H9 (cell line): Measurements from ENCODE around the gene GP1BA. TPM values are rescaled to one million over a fixed set of nuclear protein-coding genes. Genes with fewer than 3 reads are reported as not detected.

Source experiments
- DNase-seq: peaks from one replicate; pipeline ENCODE4 v3.0.0-alpha.2; 2017
- H2AFZ ChIP-seq: one replicate; pipeline ENCODE4 v1.6.1; 2013; ENCODE audit warnings: mild to moderate bottlenecking, low read length, control low read depth, moderate library complexity
- H2AK5ac ChIP-seq: 2 replicates; pipeline ENCODE4 v1.6.1; 2013; ENCODE audit warnings: low read length, control low read depth, mixed read lengths; ENCODE audit not compliant: insufficient read length
- H2BK120ac ChIP-seq: one replicate; pipeline ENCODE4 v1.6.1; 2013; ENCODE audit warnings: low read depth, mild to moderate bottlenecking, low read length, control low read depth, inconsistent platforms; ENCODE audit not compliant: poor library complexity, severe bottlenecking
- H2BK12ac ChIP-seq: 2 replicates; pipeline ENCODE4 v1.6.1; 2013; ENCODE audit warnings: low read length, control low read depth, mixed read lengths, low read depth; ENCODE audit not compliant: insufficient read length
- H2BK15ac ChIP-seq: 2 replicates; pipeline ENCODE4 v1.6.1; 2013; ENCODE audit warnings: low read depth, low read length, control low read depth
- H2BK20ac ChIP-seq: one replicate; pipeline ENCODE4 v1.6.1; 2013; ENCODE audit warnings: low read depth, mild to moderate bottlenecking, low read length, control low read depth, inconsistent platforms; ENCODE audit not compliant: poor library complexity, severe bottlenecking
- H2BK5ac ChIP-seq: 2 replicates; pipeline ENCODE4 v1.6.1; 2013; ENCODE audit warnings: low read length, control low read depth, mixed read lengths; ENCODE audit not compliant: insufficient read length
- H3K14ac ChIP-seq: 2 replicates; pipeline ENCODE4 v1.6.1; 2013; ENCODE audit warnings: low read length, control low read depth; ENCODE audit not compliant: insufficient read depth
- H3K18ac ChIP-seq: 2 replicates; pipeline ENCODE4 v1.6.1; 2013; ENCODE audit warnings: low read depth, mild to moderate bottlenecking, mixed read lengths, low read length, control low read depth; ENCODE audit not compliant: insufficient read length
- H3K23ac ChIP-seq: 2 replicates; pipeline ENCODE4 v1.6.1; 2013; ENCODE audit warnings: low read length, control low read depth, mixed read lengths, low read depth; ENCODE audit not compliant: insufficient read length
- H3K23me2 ChIP-seq: 2 replicates; pipeline ENCODE4 v1.6.1; 2013; ENCODE audit warnings: low read depth, mild to moderate bottlenecking, mixed read lengths, low read length, control low read depth; ENCODE audit not compliant: insufficient read length, poor library complexity, severe bottlenecking
- H3K27ac ChIP-seq: 2 replicates; pipeline ENCODE4 v1.5.1; 2013; ENCODE audit warnings: low read length, control low read depth, mixed read lengths, low read depth; ENCODE audit not compliant: insufficient read length
- H3K27me3 ChIP-seq: 2 replicates; pipeline ENCODE4 v1.6.1; 2013; ENCODE audit warnings: low read length, control low read depth, inconsistent platforms; ENCODE audit not compliant: insufficient read depth
- H3K4ac ChIP-seq: 2 replicates; pipeline ENCODE4 v1.6.1; 2013; ENCODE audit warnings: low read depth, mild to moderate bottlenecking, control low read depth, inconsistent platforms, low read length, moderate library complexity
- H3K4me1 ChIP-seq: 2 replicates; pipeline ENCODE4 v1.6.1; 2013; ENCODE audit warnings: low read length, control low read depth, inconsistent platforms; ENCODE audit not compliant: insufficient read depth
- H3K4me2 ChIP-seq: 2 replicates; pipeline ENCODE4 v1.6.1; 2013; ENCODE audit warnings: low read length, control low read depth, mixed read lengths; ENCODE audit not compliant: insufficient read length, insufficient read depth
- H3K56ac ChIP-seq: 2 replicates; pipeline ENCODE4 v1.6.1; 2013; ENCODE audit warnings: low read depth, mild to moderate bottlenecking, mixed read lengths, low read length, control low read depth; ENCODE audit not compliant: insufficient read length
- H3K79me1 ChIP-seq: 2 replicates; pipeline ENCODE4 v1.6.1; 2013; ENCODE audit warnings: low read depth, mild to moderate bottlenecking, moderate library complexity, low read length, control low read depth, inconsistent platforms; ENCODE audit not compliant: insufficient read depth, poor library complexity, severe bottlenecking
- H3K79me2 ChIP-seq: 2 replicates; pipeline ENCODE4 v1.6.1; 2013; ENCODE audit warnings: low read length, control low read depth, inconsistent platforms; ENCODE audit not compliant: insufficient read depth
- H3K9ac ChIP-seq: 2 replicates; pipeline ENCODE4 v1.6.1; 2013; ENCODE audit warnings: low read length, control low read depth, mixed read lengths; ENCODE audit not compliant: insufficient read length; ENCODE audit errors: extremely low read depth
- H3K9me3 ChIP-seq: one replicate; pipeline ENCODE4 v1.6.1; 2013; ENCODE audit warnings: low read depth, low read length, inconsistent platforms; ENCODE audit not compliant: control insufficient read depth
- H3T11ph ChIP-seq: one replicate; pipeline ENCODE4 v1.6.1; 2013; ENCODE audit warnings: mild to moderate bottlenecking, low read length, control low read depth, inconsistent platforms
- H4K20me1 ChIP-seq: one replicate; pipeline ENCODE4 v1.6.1; 2013; ENCODE audit not compliant: control insufficient read depth, insufficient read length, insufficient read depth
- H4K5ac ChIP-seq: 2 replicates; pipeline ENCODE4 v1.6.1; 2013; ENCODE audit warnings: low read depth, mild to moderate bottlenecking, mixed read lengths, low read length, control low read depth; ENCODE audit not compliant: insufficient read length
- H4K8ac ChIP-seq: replicated peaks from 2 replicates; pipeline ENCODE4 v1.6.1; 2013; ENCODE audit warnings: low read length, control low read depth, mixed read lengths, low read depth; ENCODE audit not compliant: insufficient read length
- H4K91ac ChIP-seq: 2 replicates; pipeline ENCODE4 v1.6.1; 2013; ENCODE audit warnings: low read depth, mild to moderate bottlenecking, moderate library complexity, mixed read lengths, low read length, control low read depth; ENCODE audit not compliant: insufficient read length
- H3K27ac Mint-ChIP-seq, 3 experiments: 2 replicates in 2 of 3; 3 replicates in 1 of 3; pipeline ENCODE4 v1.8.0; 2020 to 2021; ENCODE audit warnings: mixed read lengths in 3 of 3, mild to moderate bottlenecking in 1 of 3, moderate library complexity in 1 of 3
- H3K27me3 Mint-ChIP-seq: 2 replicates; pipeline ENCODE4 v1.8.0; 2021; ENCODE audit warnings: low read depth, mild to moderate bottlenecking, moderate library complexity, mixed read lengths
- H3K36me3 Mint-ChIP-seq, 3 experiments: 2 replicates in 2 of 3; 3 replicates in 1 of 3; pipeline ENCODE4 v1.8.0; 2020 to 2021; ENCODE audit warnings: low read depth in 3 of 3, mixed read lengths in 3 of 3; ENCODE audit not compliant: insufficient read depth in 1 of 3
- H3K4me1 Mint-ChIP-seq, 2 experiments: 2 replicates each; pipeline ENCODE4 v1.8.0; 2020; ENCODE audit warnings: mixed read lengths in 2 of 2
- H3K4me3 Mint-ChIP-seq, 2 experiments: 2 replicates in 1 of 2; 3 replicates in 1 of 2; pipeline ENCODE4 v1.8.0; 2020 to 2021; ENCODE audit warnings: mild to moderate bottlenecking in 2 of 2, mixed read lengths in 2 of 2, moderate library complexity in 1 of 2
- H3K9me3 Mint-ChIP-seq, 2 experiments: 2 replicates in 1 of 2; 3 replicates in 1 of 2; pipeline ENCODE4 v1.8.0; 2020; ENCODE audit warnings: mild to moderate bottlenecking in 2 of 2, mixed read lengths in 2 of 2, moderate library complexity in 1 of 2
- WGBS: extraction: QIAGEN DNeasy Blood & Tissue Kit; methylation state at CpG from one replicate; pipeline ENCODE4 v1.1.7; 2013; ENCODE audit warnings: missing lambda C conversion rate, low lambda C conversion rate, mixed read lengths; ENCODE audit not compliant: insufficient read length; ENCODE audit errors: extremely low coverage; 5-methylcytosine and 5-hydroxymethylcytosine counted together
- total RNA-seq: library from RNA; stranded (reverse); gene quantifications from 2 replicates; pipeline ENCODE4 v1.2.1, GENCODE V29; 2021
- TF ChIP-seq, protein P1 (sequence below): fragments of 200-600 bp; sonication (generic); conservative IDR thresholded peaks from 3 replicates; pipeline ENCODE4 v1.8.0; 2021; ENCODE audit warnings: antibody characterized with exemption, mild to moderate bottlenecking

Gene GP1BA
- total RNA-seq, 1 experiment from 2014 or later = not detected

DNA sequence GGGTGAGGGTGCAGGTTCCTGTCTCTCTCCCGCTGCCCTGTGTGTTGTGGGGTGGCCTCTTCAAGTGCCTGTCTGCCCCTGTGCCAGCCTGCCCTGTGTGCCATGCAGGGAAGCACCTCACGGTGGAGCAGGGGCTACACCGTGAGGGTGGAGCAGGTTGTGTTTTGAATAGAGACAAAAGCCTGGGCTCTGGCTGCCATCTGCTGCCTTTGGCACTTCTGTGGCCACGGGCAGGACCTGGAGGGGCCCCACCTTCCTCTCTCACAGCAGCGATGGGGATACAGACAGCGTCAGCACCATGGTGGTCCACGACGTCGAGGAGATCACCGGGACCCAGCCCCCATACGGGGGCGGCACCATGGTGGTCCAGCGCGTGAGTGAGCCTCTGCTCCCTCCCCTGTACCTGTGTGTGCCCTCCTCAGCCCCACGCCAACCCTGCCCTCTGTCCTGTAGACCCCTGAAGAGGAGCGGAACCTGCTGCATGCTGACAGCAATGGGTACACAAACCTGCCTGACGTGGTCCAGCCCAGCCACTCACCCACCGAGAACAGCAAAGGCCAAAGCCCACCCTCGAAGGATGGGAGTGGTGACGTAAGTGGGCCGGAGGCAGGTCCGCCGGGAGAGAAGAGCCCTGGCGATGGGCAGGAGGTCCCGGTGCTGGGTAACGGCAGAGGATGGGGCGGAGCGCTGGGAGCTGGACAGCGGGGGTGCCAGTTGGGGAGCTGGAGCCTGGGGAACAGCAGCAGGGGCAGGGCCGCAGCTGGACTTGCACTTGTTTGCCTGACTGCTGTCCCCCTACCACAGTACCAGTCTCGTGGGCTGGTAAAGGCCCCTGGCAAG lies 38.1 kb upstream of the GP1BA start:
- Histone ChIP-seq H2BK15ac (no peak overlapping the region), H3K9me3 (no peaks in the 10 kb centered on the region), H2AK5ac (no peak overlapping the region), H3K56ac (no peak overlapping the region), H3K14ac (no peak overlapping the region), H4K5ac (no peak overlapping the region), H3K4me1 (no peaks in the 10 kb centered on the region), H2BK12ac (no peak overlapping the region), H3K9ac (no peak overlapping the region), H3K79me1 (no peaks in the 10 kb centered on the region), H3K27ac (no peak overlapping the region), H3K27me3 (no peaks in the 10 kb centered on the region), H3K23me2 (no peaks in the 10 kb centered on the region), H2AFZ (no peak overlapping the region), H4K8ac (no peak overlapping the region), H3K23ac (no peak overlapping the region), H3K18ac (no peak overlapping the region), H3K79me2 (no peaks in the 10 kb centered on the region), H4K20me1 (no peaks in the 10 kb centered on the region), H3K4ac (no peak overlapping the region), H3T11ph (no peak overlapping the region), H3K4me2 (no peak overlapping the region), H4K91ac (no peak overlapping the region), H2BK120ac (no peak overlapping the region), H2BK5ac (no peak overlapping the region), H2BK20ac (no peak overlapping the region)
- no CpG with 5 or more reads among the region's 31 CpGs for WGBS
- no peaks in the 10 kb centered on the region for H3K9me3 Mint-ChIP-seq
- no peaks in the 10 kb centered on the region for H3K27me3 Mint-ChIP-seq
- DNase-seq = no peak
- peaks cover 0 to 17% of the 10 kb centered on the region in 2 experiments; a peak in 3 of 4 replicates for H3K4me1 Mint-ChIP-seq
- peaks cover 8 to 53% (median 51%) of the 10 kb centered on the region in 3 experiments; a peak in 6 of 7 replicates for H3K36me3 Mint-ChIP-seq
- no peak overlapping the region for H3K4me3 Mint-ChIP-seq
- no peak overlapping the region; a peak in 1 of 7 replicates for H3K27ac Mint-ChIP-seq
- TF ChIP-seq, protein P1, sequence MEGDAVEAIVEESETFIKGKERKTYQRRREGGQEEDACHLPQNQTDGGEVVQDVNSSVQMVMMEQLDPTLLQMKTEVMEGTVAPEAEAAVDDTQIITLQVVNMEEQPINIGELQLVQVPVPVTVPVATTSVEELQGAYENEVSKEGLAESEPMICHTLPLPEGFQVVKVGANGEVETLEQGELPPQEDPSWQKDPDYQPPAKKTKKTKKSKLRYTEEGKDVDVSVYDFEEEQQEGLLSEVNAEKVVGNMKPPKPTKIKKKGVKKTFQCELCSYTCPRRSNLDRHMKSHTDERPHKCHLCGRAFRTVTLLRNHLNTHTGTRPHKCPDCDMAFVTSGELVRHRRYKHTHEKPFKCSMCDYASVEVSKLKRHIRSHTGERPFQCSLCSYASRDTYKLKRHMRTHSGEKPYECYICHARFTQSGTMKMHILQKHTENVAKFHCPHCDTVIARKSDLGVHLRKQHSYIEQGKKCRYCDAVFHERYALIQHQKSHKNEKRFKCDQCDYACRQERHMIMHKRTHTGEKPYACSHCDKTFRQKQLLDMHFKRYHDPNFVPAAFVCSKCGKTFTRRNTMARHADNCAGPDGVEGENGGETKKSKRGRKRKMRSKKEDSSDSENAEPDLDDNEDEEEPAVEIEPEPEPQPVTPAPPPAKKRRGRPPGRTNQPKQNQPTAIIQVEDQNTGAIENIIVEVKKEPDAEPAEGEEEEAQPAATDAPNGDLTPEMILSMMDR = no peak
